ENCODE data around the gene PLD4.
"Not testable (repeated sequence)": the region's sequence is repeated elsewhere in the genome, so short reads cannot be mapped to it uniquely, and the experiment has no call there.

Gene PLD4

DNA sequence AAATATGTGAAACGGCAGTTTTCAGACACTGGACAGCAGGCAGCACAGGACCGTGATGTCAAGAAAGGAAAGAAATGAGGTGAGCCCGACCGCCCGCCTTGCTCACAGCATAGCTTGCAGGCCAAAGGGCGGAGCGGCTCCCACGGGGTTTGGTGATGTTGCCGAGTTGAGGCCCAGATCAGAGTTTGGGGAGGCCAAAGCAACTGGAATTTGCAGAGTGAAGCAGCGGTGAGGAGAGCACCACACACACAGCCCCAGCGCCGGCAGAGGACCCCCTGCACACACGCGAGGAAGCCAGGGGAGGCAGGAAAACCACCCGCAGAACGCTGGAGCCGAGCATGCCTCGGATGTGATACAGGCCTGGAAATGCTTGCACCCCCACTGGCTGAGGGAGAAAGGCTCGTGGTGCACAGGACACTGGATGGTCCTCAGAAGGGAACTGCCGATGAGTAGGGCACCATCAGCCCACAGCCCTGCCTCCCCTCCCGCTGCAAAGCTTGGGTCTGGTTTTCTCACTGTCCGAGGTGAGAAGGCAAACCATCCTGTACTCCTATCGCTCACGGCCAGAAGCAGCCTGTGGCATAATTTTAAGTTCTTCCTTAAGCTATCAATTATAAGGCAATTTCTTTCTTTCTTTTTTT, 25.7 kb upstream of the PLD4 start:
- Histone ChIP-seq H3K36me3 (no peaks in the 10 kb centered on the region), H3K4me1 (peaks cover 50% of the 10 kb centered on the region), H3K4me2 (no peak overlapping the region), H4K20me1 (no peaks in the 10 kb centered on the region), H3K4me3 (no peak overlapping the region), H3K9me3 (no peaks in the 10 kb centered on the region), H3K27ac (no peak overlapping the region), H3K9ac (no peak overlapping the region), H3K27me3 (no peaks in the 10 kb centered on the region)
- TF ChIP-seq Cebpa-rat (IDR thresholded peaks at IDR 0.05), result no peak

DNA sequence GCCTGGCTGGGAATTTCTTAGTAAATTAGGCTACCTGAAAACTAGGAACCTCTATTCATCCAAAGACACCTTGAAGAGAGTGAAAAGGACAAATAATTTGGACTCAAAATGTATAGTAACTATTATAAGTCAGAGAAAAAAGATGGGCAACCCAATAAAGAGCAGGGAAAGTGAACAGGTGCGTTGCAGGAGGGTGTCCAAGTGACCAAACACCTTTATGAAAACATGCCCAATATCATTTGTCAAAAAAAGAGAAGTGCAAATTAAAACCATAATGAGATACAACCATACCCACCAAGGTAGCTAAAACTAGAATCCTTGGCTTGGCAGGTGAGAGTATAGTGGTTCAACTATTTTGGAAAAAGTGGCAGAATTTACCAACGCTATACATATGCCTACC, 24.9 kb upstream of the PLD4 start:
- no peak for TF ChIP-seq Cebpa-rat (IDR thresholded peaks at IDR 0.05)
- no peaks in the 10 kb centered on the region for H3K27me3 ChIP-seq
- no peak overlapping the region for H3K9ac ChIP-seq
- H3K9me3 ChIP-seq, result no peaks in the 10 kb centered on the region
- peaks cover 50% of the 10 kb centered on the region for H3K4me1 ChIP-seq
- H4K20me1 ChIP-seq, result no peaks in the 10 kb centered on the region
- H3K4me2 ChIP-seq, result no peak overlapping the region
- no peak overlapping the region for H3K4me3 ChIP-seq
- no peaks in the 10 kb centered on the region for H3K36me3 ChIP-seq
- H3K27ac ChIP-seq, result no peak overlapping the region

DNA sequence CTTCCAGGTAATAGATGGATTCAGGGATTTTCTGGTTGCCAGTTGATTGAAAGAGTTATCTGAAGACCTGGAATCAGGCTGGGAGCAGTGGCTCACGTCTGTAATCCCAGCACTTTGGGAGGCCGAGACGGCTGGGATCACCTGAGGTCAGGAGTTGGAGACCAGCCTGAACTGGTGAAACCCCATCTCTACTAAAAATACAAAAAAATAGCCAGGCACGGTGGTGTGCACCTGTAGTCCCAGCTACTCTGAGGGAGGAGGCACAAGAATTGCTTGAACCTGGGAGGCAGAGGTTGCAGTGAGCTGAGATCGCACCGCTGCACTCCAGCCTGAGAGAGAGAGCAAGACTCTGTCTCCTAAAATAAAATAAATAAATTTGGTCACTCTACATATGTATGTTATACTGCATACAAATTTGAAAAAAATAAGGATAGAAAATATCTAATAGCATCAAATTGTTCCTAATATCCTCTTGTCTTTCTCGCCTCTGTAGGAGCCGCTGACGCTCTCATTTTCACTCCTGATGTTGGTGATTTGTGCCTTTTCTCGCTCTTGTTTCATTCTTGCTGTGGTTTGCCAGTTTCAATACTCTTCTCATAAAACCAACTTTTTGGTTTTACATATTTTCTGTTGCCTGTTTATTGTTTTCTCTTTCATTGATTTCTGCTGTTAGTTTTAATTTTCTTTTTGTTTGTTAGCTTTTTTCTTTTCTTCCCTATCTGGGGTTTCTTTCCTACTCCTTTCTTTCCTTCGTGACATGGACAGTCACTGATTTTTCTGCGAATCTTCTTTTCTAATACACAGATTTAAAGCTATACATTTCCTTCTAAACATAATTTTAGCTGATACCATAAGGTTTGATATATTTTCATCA, 23.8 kb upstream of the PLD4 start:
- H4K20me1 ChIP-seq, result no peaks in the 10 kb centered on the region
- H3K4me1 ChIP-seq, result peaks cover 47% of the 10 kb centered on the region
- H3K9ac ChIP-seq, result no peak overlapping the region
- no peaks in the 10 kb centered on the region for H3K27me3 ChIP-seq
- H3K36me3 ChIP-seq, result no peaks in the 10 kb centered on the region
- no peak overlapping the region for H3K4me2 ChIP-seq
- H3K27ac ChIP-seq, result no peak overlapping the region
- no peak for TF ChIP-seq Cebpa-rat (IDR thresholded peaks at IDR 0.05)
- H3K9me3 ChIP-seq, result no peaks in the 10 kb centered on the region
- no peak overlapping the region for H3K4me3 ChIP-seq

DNA sequence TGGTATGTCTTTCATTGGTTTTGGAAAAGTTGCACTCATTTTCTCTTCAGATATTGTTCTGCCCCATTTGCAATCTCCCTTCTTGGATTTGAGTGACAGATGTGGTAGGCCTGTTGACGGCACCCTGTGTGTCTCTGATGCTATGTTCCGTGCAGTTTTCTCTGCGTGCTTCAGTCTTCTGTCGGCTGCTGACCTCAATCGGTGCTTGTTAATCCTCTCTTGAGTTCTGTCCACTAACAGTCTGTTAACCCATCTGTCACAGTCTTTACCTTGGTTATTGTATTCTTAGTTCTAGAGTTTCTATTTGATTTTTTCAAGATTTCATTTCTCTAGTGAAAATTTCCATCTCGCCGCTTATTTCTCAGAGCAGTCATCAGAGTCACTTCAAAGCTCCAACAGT, 20.7 kb upstream of the PLD4 start:
- no peaks in the 10 kb centered on the region for H3K36me3 ChIP-seq
- H3K27ac ChIP-seq, result no peak overlapping the region
- no peak overlapping the region for H3K4me3 ChIP-seq
- no peak for TF ChIP-seq Cebpa-rat (IDR thresholded peaks at IDR 0.05)
- H3K27me3 ChIP-seq, result no peaks in the 10 kb centered on the region
- H3K4me2 ChIP-seq, result peak overlapping the region; percentile 60
- H3K4me1 ChIP-seq, result peaks cover 30% of the 10 kb centered on the region
- H3K9ac ChIP-seq, result no peak overlapping the region
- no peaks in the 10 kb centered on the region for H4K20me1 ChIP-seq
- peaks cover 12% of the 10 kb centered on the region; the same call in 1 of the 2 replicates for H3K9me3 ChIP-seq

DNA sequence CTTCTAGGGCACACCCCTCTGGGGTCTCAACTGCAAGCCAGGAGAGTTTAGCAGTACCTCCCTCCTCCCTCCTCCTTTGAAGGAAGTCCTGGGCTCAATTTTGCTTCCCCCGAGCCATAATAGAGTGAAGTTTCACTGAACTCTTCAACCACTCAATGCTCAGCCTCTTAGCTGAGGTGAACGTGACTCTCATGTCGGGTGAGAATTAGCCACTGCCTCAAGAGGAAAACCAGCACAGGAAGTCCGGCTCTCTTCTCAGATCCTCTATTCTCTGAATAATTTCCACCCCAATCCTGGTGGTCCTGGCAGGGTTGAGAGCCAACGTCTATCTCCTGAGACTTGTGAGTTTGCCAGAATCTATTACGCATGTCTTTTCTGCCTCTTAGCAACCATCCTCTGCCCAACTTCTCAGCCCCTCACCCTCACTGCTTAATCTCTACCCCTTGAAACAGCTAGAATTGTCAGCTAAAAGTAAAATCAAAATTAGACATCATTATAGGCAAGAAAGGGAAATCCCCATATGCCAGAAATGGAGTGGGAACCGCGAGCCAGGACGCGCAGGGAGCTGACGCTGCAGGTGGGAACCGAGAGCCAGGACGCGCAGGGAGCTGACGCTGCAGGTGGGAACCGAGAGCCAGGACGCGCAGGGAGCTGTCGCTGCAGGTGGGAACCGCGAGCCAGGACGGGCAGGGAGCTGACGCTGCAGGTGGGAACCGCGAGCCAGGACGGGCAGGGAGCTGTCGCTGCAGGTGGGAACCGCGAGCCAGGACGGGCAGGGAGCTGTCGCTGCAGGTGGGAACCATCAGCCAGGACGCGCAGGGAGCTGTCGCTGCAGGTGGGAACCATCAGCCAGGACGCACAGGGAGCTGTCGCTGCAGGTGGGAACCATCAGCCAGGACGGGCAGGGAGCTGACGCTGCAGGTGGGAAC, 19.8 kb upstream of the PLD4 start:
- not testable (repeated sequence) for H3K27me3 ChIP-seq, H3K36me3 ChIP-seq, H4K20me1 ChIP-seq
- H3K9me3 ChIP-seq, result peaks cover 13% of the 10 kb centered on the region; the same call in 1 of the 2 replicates
- H3K4me1 ChIP-seq, result peaks cover 28% of the 10 kb centered on the region
- 0 out of 2 replicates have a peak overlapping the region, but pooled peaks have one; percentile 20 for H3K4me3 ChIP-seq
- peak overlapping the region; percentile 4; the same call in 1 of the 2 replicates for H3K9ac ChIP-seq
- H3K27ac ChIP-seq, result peak overlapping the region; percentile 63
- H3K4me2 ChIP-seq, result peak overlapping the region; percentile 60

DNA sequence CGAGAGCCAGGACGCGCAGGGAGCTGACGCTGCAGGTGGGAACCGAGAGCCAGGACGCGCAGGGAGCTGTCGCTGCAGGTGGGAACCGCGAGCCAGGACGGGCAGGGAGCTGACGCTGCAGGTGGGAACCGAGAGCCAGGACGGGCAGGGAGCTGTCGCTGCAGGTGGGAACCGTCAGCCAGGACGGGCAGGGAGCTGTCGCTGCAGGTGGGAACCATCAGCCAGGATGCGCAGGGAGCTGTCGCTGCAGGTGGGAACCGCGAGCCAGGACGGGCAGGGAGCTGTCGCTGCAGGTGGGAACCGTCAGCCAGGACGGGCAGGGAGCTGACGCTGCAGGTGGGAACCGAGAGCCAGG, 19.1 kb upstream of the PLD4 start:
- H3K4me1 ChIP-seq, result peaks cover 28% of the 10 kb centered on the region
- not testable (repeated sequence) for H3K9ac ChIP-seq, H3K36me3 ChIP-seq, H4K20me1 ChIP-seq, H3K27me3 ChIP-seq, H3K27ac ChIP-seq, H3K4me3 ChIP-seq
- peak overlapping the region; percentile 60 for H3K4me2 ChIP-seq
- peaks cover 19% of the 10 kb centered on the region for H3K9me3 ChIP-seq

DNA sequence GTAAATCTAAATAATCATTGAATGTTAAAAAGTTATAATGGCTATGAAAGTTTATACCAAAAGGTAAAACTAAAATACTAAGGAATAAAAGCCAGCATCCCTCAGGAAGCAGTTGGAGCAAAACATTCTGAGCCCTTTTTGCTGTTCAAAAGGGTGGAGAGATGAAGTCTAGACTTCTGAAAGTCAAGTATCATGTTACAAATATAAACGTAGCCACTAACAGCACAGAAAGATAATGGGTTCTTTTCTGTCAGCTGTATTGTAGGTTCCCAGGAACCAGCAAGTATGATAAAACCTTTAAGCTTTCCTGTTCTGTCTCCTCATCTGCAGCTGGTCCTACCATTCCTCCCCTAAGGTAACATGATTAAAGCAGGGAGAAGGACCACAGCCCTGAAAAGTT, 16.4 kb upstream of the PLD4 start:
- Histone ChIP-seq H3K4me3 (no peak overlapping the region), H3K27ac (no peak overlapping the region), H4K20me1 (no peaks in the 10 kb centered on the region), H3K36me3 (no peaks in the 10 kb centered on the region), H3K4me1 (peaks cover 23% of the 10 kb centered on the region), H3K4me2 (no peak overlapping the region), H3K9ac (no peak overlapping the region), H3K9me3 (peaks cover 44% of the 10 kb centered on the region), H3K27me3 (no peaks in the 10 kb centered on the region)
- TF ChIP-seq Cebpa-rat (IDR thresholded peaks at IDR 0.05), result no peak

DNA sequence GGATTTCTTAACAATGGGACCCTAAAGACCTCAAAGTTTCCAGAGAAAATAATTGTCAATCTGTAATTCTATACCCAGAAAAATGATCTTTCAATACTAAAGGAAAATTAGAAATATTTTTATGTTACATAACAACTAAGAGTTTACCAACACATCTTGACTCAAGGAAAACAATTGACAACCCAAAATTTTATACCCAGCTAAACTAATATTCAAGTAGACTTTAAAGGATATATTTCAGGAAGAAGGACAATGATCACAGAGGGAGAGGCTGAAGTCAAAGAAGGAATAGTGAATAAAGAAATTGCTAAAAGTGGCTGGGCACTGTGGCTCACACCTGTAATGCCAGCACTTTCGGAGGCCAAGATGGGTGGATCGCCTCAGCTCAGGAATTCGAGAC, 12.6 kb upstream of the PLD4 start:
- no peak for TF ChIP-seq Cebpa-rat (IDR thresholded peaks at IDR 0.05)
- H3K4me3 ChIP-seq, result no peak overlapping the region
- H3K4me1 ChIP-seq, result peaks cover 4% of the 10 kb centered on the region

DNA sequence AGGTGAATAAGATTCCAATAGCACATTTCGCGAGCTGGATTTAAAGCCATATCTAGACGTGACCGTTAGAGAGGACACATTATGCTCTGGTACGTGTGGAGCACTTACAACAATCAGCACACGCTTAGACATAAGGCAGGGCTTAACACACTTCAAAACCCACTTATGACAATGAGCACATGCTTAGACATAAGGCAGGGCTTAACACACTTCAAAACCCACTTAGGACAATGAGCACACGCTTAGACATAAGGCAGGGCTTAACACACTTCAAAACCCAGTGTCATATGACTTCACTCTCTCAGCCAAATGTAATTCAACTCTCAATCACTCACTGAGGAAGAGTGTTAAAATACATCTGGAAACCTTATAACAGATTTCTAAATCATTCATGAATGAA, 11.2 kb upstream of the PLD4 start:
- peaks cover 32% of the 10 kb centered on the region for H3K9me3 ChIP-seq

More for the DNA sequence above, 12.6 kb upstream of the PLD4 start:
- Histone ChIP-seq H3K27me3 (no peaks in the 10 kb centered on the region), H3K36me3 (no peaks in the 10 kb centered on the region), H4K20me1 (no peaks in the 10 kb centered on the region), H3K9ac (no peak overlapping the region), H3K4me2 (no peak overlapping the region), H3K27ac (no peak overlapping the region), H3K9me3 (peaks cover 41% of the 10 kb centered on the region)

More for the DNA sequence above, 11.2 kb upstream of the PLD4 start:
- no peak overlapping the region for H3K4me3 ChIP-seq
- peaks cover 9% of the 10 kb centered on the region for H3K4me1 ChIP-seq
- no peak for TF ChIP-seq Cebpa-rat (IDR thresholded peaks at IDR 0.05)
- H3K36me3 ChIP-seq, result no peaks in the 10 kb centered on the region
- H3K9ac ChIP-seq, result no peak overlapping the region
- no peak overlapping the region for H3K4me2 ChIP-seq
- H3K27ac ChIP-seq, result no peak overlapping the region
- no peaks in the 10 kb centered on the region for H3K27me3 ChIP-seq
- H4K20me1 ChIP-seq, result no peaks in the 10 kb centered on the region
